Amniotic stem cell (primary cell): ENCODE data around the gene DPP4.
"Not testable (repeated sequence)": the region's sequence is repeated elsewhere in the genome, so short reads cannot be mapped to it uniquely, and the experiment has no call there.

Experiments
- DNase-seq: peaks from one replicate; lab custom pipeline; 2025; lab: John Stamatoyannopoulos, UW

The DPP4 gene

DNA sequence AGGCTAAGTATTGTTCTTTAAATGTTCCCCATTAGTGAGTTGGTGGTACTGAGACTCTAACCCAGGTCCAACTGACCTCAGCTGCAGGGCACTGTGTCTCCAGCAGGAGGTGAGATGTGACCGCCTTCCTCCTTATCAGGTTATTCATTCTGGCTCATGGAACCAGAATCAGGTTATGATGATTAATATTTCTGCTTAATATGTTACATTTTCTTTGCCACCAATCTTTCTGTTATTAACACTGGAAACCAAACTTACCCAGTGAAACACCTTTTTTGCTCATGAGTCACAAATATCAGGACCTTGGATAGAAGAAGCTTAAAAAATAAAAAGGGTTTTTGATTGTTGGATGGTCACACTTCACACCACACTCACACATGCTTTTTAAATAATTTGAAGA is 85.4 kb downstream of the DPP4 start:
- DNase-seq, result no peak

DNA sequence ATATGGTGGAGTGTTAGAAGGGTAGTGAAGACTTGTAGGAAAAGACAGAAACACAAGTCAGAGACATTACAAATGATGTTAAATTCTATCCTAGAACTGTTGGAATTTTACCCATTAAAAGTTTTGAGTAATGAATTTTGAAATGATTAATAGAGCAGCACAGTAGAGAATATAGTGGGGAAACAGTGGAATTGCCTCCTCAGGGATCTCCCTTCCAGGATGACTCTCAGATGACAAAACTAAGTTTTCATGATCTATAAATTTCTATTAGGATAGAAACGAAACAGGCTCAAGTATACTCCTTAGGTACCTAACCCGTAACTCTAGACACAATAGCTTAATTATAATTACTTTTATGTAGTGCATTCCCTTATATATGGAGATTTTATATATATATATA is 86.7 kb downstream of the DPP4 start:
- no peak for DNase-seq

DNA sequence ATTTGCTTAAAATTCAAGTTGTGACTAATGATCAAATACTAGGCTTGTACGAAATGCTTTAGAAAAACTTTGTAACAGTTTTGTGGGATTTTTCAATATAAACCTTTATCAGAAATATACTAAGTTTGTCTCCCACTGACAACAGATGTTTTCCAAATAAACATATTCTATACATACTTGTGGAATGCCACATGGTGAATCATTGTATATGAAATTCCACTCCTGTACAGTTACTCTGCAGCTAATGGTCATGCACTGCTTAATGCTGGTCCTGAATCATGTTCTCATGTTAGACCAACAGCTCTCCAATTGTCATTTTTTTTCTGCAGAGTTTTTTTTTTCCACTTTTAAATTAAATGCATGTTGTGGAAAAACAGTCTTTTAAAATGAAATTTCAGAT is 90.1 kb downstream of the DPP4 start:
- no peak for DNase-seq

DNA sequence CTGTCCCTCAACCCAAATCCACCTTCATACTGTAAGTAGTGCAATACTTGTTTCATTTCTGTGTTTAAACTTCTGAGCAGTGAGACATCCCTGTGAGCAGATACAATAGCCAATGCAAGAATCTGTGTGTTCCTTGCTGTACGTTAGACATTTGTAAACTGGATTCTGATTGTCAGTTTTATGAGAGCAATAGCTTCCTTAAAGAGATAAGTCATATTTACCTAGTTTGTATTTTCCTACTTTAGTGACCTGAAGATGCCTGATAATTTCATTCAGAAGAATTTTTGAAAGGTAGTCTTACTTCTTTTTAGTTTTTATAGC is 90.7 kb downstream of the DPP4 start:
- DNase-seq, result no peak

- no peak for DNase-seq
Measured at GRCh38 chr2:161982548-161983330, 91.3 kb downstream of the DPP4 start.

DNA sequence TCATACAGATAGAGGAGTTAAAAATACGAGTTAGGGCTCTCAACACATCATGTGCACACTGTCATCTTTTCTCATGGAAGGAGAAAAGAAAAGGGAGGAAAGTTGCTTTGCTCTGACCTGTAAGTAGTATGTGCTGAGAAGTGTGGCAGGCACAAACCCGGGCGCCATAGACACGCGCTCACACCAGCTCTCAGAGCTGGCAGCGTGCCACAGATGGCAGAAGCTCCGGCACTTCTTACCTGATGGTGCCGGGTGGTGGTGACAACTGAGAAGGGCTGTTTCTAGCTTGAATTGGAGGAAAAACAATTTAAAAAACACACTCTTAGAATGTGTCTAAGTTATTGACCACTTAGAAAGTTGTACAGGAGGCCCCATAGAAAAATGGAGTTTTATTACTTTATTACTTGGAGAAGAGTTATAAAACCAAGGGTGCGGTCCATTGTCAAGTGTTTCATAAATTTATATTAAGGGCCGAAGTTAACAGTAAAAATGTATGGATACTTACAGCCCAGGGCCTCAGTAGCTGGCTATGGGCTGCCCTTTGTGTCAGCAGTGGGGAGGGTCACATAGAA is 92.2 kb downstream of the DPP4 start:
- DNase-seq, result no peak

- no peak for DNase-seq
Measured at GRCh38 chr2:161980976-161981375, 93.0 kb downstream of the DPP4 start.

DNA sequence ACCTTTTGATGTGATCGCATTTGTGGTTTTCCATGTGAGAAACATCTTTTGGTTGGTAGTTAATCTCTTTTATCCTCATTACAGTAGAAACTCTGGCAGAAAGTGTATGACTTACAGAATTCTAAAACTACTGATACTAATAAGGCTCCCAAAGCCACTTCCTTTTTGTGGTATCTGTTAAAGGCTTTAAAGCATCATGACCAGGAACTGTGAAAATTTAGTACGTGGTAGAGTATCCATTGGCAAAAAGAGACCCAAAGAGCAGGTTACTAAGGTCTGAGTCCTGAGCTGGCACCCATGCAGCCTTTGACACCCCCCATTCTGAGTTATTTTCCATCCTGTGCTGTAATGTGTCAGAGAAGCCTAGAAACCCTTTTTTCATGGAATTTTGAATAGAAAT is 94.5 kb downstream of the DPP4 start:
- no peak for DNase-seq

DNA sequence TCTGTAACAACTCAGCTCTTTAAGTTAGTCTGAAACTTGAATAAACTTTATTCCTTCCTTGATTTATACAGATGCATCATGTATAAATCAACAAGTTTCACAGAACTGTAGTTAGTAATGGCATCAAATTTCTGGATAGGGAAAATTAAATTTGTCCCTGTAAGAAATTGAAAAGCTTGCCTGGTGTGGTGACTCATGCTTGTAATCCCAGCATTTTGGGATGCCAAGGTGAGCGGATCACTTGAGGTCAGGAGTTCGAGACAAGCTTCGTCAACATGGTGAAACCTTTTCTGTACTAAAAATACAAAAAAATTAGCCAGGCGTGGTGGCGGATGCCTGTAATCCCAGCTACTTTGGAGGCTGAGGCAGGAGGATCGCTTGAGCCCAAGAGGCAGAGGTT is 96.1 kb downstream of the DPP4 start:
- DNase-seq, result not testable (repeated sequence)

DNA sequence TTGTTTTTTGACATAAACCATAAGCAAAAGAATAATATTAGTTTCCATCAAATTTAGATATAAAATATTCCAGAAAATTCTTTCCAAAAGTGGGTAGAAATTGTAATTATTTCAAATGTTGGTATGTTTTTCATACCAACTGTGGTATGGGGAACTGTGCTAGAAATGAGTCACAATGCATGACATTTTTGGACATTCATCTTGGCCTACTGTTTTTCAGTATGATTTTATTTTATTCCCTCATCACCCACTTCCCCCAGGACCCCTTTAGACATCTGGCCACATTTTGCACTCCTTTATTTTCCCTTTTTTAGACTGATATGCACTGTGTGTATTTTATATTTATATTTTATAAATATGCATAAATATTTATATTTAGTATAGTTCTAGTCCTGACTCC is 97.1 kb downstream of the DPP4 start:
- DNase-seq, result no peak

DNA sequence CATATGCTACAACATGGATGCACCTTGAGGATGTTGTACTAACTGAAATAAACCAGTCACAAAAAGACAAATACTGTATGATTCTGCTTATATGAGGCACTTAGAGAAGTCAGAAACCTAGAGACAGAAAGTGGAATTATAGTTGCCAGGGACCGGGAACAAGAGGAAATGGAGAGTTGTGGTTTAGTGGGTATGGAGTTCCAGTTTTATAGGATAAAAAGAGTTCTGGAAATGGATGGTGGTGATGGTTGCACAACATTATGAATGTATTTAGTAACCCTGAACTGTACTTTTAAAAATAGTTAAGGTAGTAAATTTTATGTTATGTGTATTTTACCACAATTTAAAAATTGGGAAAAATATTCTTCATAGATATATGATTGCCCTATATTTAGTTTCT is 97.7 kb downstream of the DPP4 start:
- DNase-seq, result no peak

- DNase-seq, result no peak
Measured at GRCh38 chr2:161975813-161976160, 98.2 kb downstream of the DPP4 start.

- DNase-seq, result no peak
Measured at GRCh38 chr2:161975062-161975812, 98.8 kb downstream of the DPP4 start.

DNA sequence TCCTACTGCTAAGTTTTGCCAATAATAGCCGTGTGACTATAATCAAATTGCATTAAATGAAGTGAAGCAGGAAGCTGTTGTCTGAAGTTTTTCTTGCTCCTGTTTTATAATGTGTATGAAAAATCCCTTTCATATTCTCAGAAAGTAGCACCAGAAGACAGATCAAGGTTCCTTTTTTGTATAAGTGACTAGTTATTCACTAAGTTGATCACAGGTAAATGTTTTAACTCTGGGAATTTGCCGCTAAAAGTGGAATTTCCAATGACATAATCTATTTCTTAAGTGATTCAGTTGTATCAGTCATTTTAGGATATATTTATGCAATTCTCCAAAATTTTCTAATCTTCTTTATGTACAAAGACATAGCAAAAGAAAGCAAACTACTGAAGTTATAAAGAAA is 99.6 kb downstream of the DPP4 start:
- DNase-seq, result no peak

- no peak for DNase-seq
Measured at GRCh38 chr2:161972866-161973265, 101.1 kb downstream of the DPP4 start.

- DNase-seq, result no peak
Measured at GRCh38 chr2:161972232-161972631, 101.8 kb downstream of the DPP4 start.

GRCh38 chr2:161971551-161971950 is 102.5 kb downstream of the DPP4 start:
- no peak for DNase-seq

DNA sequence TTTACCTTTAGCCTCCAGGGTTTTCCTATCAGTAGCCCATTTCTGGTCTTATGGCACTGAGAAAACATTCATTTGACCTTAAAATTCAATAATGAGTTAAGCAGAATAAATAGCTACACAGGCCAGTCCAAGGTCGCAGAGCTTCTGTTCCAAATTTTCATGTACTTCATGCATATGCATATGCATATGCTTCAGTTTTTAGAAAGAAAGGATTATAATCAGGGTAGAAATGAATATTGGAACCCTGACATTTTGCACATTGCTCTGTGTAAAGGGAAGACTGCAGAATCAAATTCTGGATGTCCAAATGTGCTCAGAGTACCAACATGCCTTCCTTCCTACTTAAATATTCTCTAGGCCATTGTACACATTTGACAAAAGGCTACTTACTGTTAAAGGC is 104.9 kb downstream of the DPP4 start:
- no peak for DNase-seq

DNA sequence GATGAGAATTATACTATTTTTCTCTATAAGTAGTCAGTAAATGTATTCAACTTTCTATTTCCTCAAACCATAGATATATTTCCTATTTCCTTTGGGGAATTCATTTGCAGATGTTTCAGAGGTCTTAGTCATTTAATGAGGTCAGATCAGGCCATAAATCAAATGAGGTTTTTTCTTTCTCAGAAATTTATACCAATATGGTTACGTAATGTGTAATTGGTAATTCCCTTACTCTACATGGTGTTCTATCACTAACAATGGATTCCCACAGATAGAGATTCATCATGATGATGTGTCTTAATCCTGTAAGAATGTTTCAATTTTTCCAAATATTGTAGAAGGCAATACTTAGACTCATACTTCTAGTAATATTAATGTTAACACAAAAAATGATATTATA is 108.0 kb downstream of the DPP4 start:
- no peak for DNase-seq

DNA sequence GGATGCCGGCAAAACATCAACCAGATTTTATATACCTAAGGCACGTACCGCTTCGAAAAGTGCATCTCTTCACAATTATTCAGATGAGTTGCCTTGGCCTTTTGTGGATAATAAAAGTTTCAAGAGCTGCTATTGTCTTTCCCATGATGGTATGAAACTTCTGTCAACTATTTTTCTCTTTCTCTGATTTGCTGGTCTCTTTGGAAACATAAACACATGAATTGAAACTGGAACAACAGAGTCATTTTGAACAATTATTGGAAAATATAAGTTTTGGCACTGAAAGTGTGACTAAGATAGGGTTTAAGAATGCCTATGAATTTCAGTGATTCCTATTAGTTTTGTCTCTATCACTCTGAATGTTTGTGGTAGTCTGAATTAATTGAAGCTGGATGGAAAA is 109.9 kb downstream of the DPP4 start:
- no peak for DNase-seq

- DNase-seq, result no peak
Measured at GRCh38 chr2:161962160-161962559, 111.9 kb downstream of the DPP4 start.

GRCh38 chr2:161961061-161961460 is 113.0 kb downstream of the DPP4 start:
- DNase-seq, result no peak

- no peak for DNase-seq
Measured at GRCh38 chr2:161956738-161957137, 117.3 kb downstream of the DPP4 start.

DNA sequence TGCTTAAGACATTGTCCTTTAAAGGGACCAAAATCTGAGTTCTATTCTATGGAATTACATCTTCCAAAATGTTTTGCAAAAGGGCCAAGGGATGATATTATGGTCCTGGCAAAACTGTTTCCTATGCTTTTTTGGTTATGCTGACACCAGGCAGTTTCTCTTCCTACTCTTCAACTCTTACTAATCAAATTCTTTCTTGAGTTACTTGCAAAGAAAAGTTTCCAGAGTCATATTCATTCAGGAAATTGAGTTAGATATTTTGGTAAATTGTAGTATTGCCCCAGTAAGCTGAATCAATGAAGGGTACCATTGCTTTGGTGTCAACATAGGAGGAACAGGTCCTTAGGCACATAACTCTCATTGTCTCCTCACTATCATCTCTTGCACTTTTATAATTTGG is 118.8 kb downstream of the DPP4 start:
- no peak for DNase-seq
